ENCODE data around the gene AVPR1B. TPM values are rescaled to one million over a fixed set of nuclear protein-coding genes. Genes with fewer than 3 reads are reported as not detected.
A peak's percentile ranks its signal among the peaks of the same experiment; 100 is the strongest.

The AVPR1B gene
- total and polyA plus RNA-seq, 2 donors from 2014 or later, result 0.69 TPM; not detected in 1

- no peaks in the 10 kb centered on the region for H3K9me3 ChIP-seq (ENCODE audit: control insufficient read depth in 2 of 3, insufficient read depth in 1 of 3, low read length in 3 of 3)
- no peaks in the 10 kb centered on the region for H3K27me3 ChIP-seq (ENCODE audit: control insufficient read depth, insufficient read depth, low read length)
- FAIRE-seq, result no peak
- no peak overlapping the region for H3K4me3 ChIP-seq (ENCODE audit: low read length in 3 of 3)
- H3K9ac ChIP-seq (ENCODE audit: low read length in 3 of 3), result no peak overlapping the region
- no peak overlapping the region for H3K27ac ChIP-seq (ENCODE audit: low read depth in 2 of 2, low read length in 2 of 2)
- TF ChIP-seq, protein P1, sequence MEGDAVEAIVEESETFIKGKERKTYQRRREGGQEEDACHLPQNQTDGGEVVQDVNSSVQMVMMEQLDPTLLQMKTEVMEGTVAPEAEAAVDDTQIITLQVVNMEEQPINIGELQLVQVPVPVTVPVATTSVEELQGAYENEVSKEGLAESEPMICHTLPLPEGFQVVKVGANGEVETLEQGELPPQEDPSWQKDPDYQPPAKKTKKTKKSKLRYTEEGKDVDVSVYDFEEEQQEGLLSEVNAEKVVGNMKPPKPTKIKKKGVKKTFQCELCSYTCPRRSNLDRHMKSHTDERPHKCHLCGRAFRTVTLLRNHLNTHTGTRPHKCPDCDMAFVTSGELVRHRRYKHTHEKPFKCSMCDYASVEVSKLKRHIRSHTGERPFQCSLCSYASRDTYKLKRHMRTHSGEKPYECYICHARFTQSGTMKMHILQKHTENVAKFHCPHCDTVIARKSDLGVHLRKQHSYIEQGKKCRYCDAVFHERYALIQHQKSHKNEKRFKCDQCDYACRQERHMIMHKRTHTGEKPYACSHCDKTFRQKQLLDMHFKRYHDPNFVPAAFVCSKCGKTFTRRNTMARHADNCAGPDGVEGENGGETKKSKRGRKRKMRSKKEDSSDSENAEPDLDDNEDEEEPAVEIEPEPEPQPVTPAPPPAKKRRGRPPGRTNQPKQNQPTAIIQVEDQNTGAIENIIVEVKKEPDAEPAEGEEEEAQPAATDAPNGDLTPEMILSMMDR (IDR thresholded peaks at IDR 0.05; ENCODE audit: borderline replicate concordance, extremely low read depth, insufficient read depth), result no peak
- DNase-seq, result peak in 2 of 5 donors; percentile 8 to 15
- H3K4me1 ChIP-seq (ENCODE audit: control insufficient read depth in 2 of 3, insufficient read depth in 2 of 3, low read depth in 1 of 3, low read length in 3 of 3), result no peaks in the 10 kb centered on the region
- no peaks in the 10 kb centered on the region for H3K36me3 ChIP-seq (ENCODE audit: control insufficient read depth in 2 of 3, insufficient read depth in 3 of 3, low read length in 3 of 3)
- intact Hi-C loops (cut with DNase I), result no loop called here
Measured at GRCh38 chr1:206075786-206076755, 41.1 kb downstream of the AVPR1B start.

- intact Hi-C loops (cut with DNase I), result no loop called here
- H3K36me3 ChIP-seq (ENCODE audit: control insufficient read depth in 2 of 3, insufficient read depth in 3 of 3, low read length in 3 of 3), result no peaks in the 10 kb centered on the region
- no peak overlapping the region for H3K27ac ChIP-seq (ENCODE audit: low read depth in 2 of 2, low read length in 2 of 2)
- H3K9me3 ChIP-seq (ENCODE audit: control insufficient read depth in 2 of 3, insufficient read depth in 1 of 3, low read length in 3 of 3), result no peaks in the 10 kb centered on the region
- no peak overlapping the region for H3K4me3 ChIP-seq (ENCODE audit: low read length in 3 of 3)
- no peak for FAIRE-seq
- H3K27me3 ChIP-seq (ENCODE audit: control insufficient read depth, insufficient read depth, low read length), result no peaks in the 10 kb centered on the region
- DNase-seq, result no peak
- no peaks in the 10 kb centered on the region for H3K4me1 ChIP-seq (ENCODE audit: control insufficient read depth in 2 of 3, insufficient read depth in 2 of 3, low read depth in 1 of 3, low read length in 3 of 3)
- TF ChIP-seq, protein P1 (IDR thresholded peaks at IDR 0.05; ENCODE audit: borderline replicate concordance, extremely low read depth, insufficient read depth), result no peak
- H3K9ac ChIP-seq (ENCODE audit: low read length in 3 of 3), result no peak overlapping the region
Measured at GRCh38 chr1:206074839-206075238, 42.3 kb downstream of the AVPR1B start.

DNA sequence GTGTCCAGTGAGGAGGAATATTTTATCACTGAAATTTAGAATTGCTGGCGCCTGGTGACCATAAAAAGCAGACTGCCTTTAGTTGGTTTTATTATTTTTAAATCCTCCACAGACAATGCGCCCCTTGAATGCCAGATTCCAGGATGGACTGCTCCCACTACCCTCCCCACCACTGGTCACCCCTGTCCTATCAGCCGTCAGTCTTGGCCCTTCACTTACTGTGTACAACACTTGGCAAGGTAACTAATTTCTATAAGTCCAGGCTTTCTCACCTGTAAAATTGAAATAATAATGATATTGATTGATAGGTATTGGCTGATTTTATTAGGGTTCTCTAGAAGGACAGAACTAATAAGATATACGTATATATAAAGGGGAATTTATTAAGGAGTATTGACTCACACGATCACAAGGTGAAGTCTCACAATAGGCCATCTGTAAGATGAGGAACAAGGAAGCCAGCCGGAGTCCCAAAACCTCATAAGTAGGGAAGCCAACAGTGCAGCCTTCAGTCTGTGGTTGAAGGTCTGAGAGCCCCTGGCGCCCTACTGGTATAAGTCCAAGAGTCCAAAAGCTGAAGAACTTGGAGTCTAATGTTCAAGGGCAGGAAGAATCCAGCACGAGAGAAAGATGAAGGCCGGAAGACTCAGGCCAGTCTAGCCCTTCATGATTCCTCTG, 46.4 kb downstream of the AVPR1B start:
- DNase-seq (no peak), FAIRE-seq (no peak)
- TF ChIP-seq, protein P1 (IDR thresholded peaks at IDR 0.05; ENCODE audit: borderline replicate concordance, extremely low read depth, insufficient read depth), result no peak
- H3K27me3 ChIP-seq (ENCODE audit: control insufficient read depth, insufficient read depth, low read length), result no peaks in the 10 kb centered on the region
- no peaks in the 10 kb centered on the region for H3K36me3 ChIP-seq (ENCODE audit: control insufficient read depth in 2 of 3, insufficient read depth in 3 of 3, low read length in 3 of 3)
- H3K27ac ChIP-seq (ENCODE audit: low read depth in 2 of 2, low read length in 2 of 2), result no peak overlapping the region
- no peak overlapping the region for H3K4me3 ChIP-seq (ENCODE audit: low read length in 3 of 3)
- no peak overlapping the region for H3K9ac ChIP-seq (ENCODE audit: low read length in 3 of 3)
- no peaks in the 10 kb centered on the region for H3K9me3 ChIP-seq (ENCODE audit: control insufficient read depth in 2 of 3, insufficient read depth in 1 of 3, low read length in 3 of 3)
- no peaks in the 10 kb centered on the region for H3K4me1 ChIP-seq (ENCODE audit: control insufficient read depth in 2 of 3, insufficient read depth in 2 of 3, low read depth in 1 of 3, low read length in 3 of 3)
- intact Hi-C loops (cut with DNase I), result no loop called here

All from kidney (tissue), 14 donors.